GM18907 (cell line): ENCODE measurements around the gene CASP12.
"Not testable (repeated sequence)": the region's sequence is repeated elsewhere in the genome, so short reads cannot be mapped to it uniquely, and the experiment has no call there.

ENCODE experiments used
- ATAC-seq: cut with Tn5 transposase; IDR thresholded peaks from one replicate; pipeline ENCODE4 v1.9.1; 2021; ENCODE audit warnings: mild to moderate bottlenecking, moderate library complexity; ENCODE audit not compliant: unreplicated experiment

Gene CASP12

DNA sequence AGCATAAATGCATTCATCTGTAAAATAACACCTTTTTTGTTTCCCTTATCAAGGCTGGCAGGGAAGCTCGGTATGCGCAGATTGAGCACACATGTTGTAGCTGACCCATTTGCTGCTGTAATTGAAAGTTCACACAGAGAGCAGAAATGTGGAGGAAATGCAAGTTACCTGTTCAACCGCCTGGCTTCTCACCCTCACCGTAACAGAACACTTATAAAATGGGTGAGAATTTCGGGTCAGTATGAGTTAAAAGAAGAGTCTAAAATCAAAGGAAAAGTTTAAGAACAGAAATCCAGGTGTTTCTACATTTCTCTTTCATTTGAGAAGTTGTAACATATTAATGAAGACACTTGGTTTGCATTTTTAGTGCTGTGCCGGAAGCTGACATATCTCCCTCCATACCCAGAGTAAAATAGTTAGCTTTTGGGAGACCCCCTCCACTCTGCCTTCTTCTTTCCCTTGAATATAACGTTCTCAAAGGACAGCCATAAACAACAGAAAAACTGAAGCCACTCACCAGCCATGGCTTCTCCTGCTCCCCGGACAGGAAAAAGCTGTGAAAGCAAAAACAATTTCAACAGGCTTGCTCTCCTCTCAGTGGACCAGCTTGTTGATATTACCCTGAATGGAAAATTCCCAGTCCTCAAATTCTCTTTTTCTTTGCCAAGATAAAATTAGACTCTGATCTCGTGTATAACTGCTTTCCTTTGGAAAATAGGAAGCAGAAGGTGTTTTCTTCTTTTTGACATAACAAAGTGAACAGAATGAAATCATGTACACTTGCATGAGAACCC lies at the start of gene CASP12:
Gene CASP12, minus strand, starts transcription at position 570 of the 794 bp plus-strand sequence.
- ATAC-seq: peak; percentile 94

GRCh38 chr11:104946907-104947306 lies 48.6 kb upstream of the CASP12 start:
- peak; percentile 94 for ATAC-seq

DNA sequence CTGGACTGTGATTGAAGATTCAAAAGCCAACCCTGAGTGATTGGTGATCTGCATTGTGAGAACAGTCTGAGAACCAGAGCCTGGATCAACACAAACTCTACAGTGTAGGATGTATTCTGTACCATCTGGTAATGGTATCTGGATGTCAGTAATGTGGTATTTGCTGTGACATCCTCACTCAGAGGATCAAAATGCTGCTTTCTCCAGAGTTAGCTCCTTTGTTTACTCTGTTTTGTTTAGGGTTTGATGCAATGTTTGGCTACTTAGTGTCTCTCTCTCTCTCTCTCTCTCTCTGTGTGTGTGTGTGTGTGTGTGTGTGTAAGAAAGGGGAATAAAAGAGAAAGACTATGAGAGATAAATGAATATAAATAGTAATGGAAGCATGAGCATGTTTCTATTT lies 45.8 kb upstream of the CASP12 start:
- ATAC-seq: no peak

- no peak for ATAC-seq
Observed at GRCh38 chr11:104943561-104943960, 45.3 kb upstream of the CASP12 start.

- ATAC-seq: no peak
Observed at GRCh38 chr11:104934594-104934993, 36.3 kb upstream of the CASP12 start.

DNA sequence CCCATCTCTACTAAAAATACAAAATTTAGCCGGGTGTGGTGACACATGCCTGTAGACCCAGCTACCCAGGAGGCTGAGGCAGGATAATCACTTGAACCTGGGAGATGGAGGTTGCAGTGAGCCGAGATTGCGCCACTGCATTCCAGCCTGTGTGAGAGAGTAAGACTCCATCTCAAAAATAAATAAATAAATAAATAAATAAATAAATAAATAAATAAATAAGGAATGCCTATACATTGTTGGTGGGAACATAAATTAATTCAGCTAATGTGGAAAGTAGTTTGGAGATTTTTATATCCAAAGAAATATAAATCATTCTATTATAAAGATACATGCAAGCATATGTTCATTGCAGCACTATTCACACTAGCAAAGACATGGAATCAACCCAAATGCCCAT lies 35.8 kb upstream of the CASP12 start:
- ATAC-seq: not testable (repeated sequence)

DNA sequence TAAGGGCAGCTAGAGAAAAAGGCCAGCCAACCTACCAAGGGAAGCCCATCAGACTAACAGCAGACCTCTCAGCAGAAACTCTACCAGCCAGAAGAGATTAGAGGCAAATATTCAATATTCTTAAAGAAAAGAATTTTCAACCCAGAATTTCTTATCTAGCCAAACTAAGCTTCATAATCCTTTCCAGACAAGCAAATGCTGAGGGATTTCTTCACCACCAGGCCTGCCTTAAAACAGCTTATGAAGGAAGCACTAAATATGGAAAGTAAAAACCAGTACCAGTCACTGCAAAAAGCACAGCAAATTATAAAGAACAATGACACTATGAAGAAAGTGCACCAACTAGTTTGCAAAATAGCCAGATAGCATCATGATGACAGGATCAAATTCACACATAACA lies 30.6 kb upstream of the CASP12 start:
- ATAC-seq: no peak

DNA sequence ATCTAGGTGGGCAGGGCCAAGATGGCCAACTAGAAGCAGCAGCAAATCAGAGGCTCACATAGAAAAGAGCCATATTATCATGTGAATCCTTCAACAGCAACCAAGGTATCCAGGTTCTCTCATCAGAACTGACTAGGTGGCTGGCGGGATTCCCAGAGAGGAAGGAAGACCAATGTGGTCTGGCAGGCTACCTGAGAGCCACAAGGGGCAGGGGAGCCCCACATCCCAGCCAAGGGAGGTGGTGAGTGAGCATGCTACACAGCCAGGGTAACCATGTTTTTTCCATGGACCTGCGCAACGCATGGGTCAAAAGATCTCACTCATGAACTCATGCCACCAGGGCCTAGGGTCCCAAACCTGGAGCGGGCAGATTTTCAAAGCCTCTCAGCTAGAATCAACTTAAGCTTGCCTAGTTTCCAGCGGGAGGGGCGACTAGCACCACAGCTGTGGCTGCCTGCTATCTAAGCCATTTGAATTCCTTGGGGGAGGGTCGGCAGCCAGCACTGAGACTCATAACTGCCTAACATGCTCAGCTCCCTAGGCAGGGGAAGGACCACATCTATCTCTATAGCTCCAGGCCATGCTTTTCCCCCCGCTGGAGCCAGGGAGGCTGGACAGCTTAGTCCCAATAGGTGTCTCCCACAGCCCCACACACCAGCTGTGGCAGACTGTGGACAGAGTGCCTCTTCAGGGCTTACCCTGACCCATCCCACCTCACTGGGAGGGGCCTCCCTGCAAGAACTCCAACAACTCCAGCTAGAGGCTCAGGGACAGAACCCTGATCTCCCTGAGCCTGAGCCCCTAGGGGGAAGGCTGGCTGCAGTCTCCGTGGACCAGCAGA lies 28.7 kb upstream of the CASP12 start:
- ATAC-seq: no peak

DNA sequence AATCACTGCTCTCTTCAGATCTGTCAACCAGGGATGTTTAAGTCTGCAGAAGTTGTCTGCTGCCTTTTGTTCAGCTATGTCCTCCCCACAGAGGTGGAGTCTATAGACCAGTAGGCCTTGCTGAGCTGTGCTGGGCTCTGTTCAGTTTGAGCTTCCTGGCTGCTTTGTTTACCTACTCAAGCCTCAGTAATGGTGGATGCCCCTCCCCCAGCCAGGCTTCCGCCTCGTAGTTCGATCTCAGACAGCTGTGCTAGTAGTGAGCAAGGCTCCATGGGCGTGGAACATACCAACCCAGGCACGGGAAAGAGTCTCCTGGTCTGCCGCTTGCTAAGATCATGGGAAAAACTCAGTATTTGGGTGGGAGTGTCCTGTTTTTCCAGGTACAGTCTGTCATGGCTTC lies 27.6 kb upstream of the CASP12 start:
- no peak for ATAC-seq

DNA sequence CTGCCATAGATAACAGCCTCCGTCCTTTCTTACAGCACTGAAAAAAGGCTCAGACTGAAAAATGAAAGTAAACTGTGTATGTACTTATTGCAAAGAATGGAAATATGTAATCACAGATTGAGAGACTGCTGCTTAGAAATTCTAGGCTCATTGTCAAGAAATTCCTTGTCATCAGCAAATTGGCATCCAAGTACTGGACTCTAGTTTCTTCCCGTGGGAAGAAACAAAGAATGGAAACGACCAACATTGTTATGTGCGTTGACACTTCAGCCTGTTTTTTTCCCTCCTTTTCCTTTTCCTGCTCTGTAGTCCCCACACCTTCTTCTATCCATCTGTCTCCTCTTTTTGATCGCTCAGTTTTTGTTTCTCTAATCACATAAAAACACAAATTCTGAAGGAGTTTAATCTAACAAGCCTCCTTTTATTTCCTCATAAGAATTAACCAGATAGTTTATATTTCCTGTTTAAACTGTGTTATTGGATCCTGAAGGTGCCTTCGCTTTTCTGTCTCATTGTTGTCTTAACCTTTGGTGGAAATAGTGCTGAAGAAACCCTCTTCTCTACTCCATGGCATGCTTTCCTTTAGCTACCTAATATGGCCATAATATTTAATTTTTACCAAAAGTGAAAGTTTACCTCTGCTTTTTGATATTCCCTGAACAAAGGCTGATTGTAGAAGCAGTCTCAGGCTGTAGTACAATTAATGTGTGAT lies 20.0 kb upstream of the CASP12 start:
- peak; percentile 88 for ATAC-seq

DNA sequence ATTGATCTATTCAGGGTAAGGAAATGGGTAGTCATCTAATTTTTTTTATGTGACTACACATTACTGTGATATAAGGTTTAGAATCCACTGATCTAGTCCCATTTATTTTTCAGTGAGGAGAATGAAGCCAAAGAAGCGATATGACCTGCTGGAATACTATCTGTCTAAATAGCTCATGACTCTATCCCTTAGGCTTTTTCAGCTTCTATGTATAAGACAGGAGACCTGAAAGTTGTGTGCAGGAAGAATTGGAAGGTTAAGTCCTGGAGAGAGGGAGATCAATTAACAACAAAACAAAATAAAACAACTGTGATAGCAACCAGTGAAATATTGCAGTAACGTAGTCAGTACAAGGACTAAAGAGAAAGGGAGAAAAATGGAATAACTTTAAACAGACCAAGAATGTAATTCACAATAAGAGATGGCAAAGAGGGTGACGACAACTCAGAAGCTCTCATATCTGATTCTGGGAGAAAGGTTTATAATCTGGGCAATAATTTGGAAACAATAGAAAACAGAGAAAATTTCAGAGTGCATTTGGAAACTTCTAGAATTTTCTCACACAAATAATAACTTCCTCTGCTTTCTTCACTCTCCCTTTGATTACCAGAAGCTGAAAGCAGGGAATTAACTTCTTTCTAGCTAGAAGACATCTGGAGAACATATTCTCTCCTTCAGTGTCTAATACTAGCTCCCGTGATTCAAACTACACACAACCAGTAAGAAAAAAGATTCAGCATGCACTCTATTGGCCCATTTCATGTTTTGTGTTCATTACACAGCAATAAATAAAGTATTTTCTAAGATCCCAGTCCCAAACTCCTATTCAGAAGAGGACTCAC lies 19.2 kb upstream of the CASP12 start:
- ATAC-seq: peak; percentile 49

DNA sequence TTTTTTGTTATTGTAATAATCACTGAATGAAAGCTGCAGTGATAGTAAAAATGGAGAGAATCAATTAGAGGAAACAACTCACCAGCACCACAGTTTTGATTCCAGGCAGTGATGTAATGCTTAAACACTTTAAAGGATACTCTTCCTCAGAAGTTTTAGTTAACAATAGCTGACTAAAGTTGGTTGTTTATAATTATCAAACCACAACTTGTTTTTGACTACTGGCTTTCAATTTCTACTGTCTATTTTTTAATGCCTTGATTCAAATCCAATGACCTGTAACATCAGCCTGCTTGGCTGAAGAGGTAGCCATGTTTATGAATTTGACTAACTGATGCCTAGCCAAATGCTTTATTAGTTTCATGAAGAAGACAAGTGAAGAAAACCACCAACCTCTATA lies 18.2 kb upstream of the CASP12 start:
- no peak for ATAC-seq

- no peak for ATAC-seq
Observed at GRCh38 chr11:104912102-104912501, 13.8 kb upstream of the CASP12 start.

GRCh38 chr11:104908186-104908531 lies 9.9 kb upstream of the CASP12 start:
- ATAC-seq: no peak

- ATAC-seq: peak; percentile 95
Observed at GRCh38 chr11:104907521-104908185, 9.4 kb upstream of the CASP12 start.

DNA sequence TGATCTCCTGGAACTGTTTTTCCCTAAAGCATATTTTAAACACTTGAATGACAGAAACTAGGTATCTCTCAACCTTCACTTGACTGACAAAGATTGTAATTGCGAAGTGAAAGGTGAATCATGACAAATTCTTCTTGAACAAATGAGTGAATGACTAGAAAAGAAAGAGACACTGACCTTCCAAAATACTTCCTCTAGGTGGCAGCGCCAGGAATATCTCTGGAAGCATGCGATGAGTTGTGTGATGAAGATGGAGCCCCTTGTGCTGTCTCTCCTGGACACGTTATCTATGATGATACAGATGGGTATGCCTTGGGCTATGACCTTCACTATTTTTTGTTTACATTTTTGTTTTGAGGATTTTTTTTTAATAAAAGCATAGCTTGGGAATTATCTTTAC lies 7.0 kb upstream of the CASP12 start:
- ATAC-seq: no peak

- ATAC-seq: no peak
Observed at GRCh38 chr11:104899226-104899625, 966 bp upstream of the CASP12 start.

DNA sequence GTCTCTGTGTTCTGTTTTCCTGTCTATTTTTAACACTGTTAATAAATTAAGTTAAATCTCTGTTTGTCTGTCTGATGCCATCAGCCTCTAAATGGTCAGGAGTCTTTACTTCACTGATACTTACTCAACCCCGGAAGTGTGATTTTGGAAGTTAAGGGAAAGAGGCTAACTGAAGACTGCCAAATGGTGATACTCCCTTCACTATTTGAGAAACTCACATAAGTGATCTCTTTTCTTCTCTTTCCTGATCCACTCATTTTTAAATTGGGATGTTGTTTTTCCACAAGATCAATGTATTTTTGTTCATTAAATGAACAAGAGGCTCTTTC lies 389 bp upstream of the CASP12 start:
- peak; percentile 11 for ATAC-seq

- no peak for ATAC-seq
Observed at GRCh38 chr11:104895634-104896033, 2.6 kb downstream of the CASP12 start.

GRCh38 chr11:104893876-104894275 lies 4.4 kb downstream of the CASP12 start:
- no peak for ATAC-seq
